ENCODE measurements around the gene MFAP4.
A peak's percentile ranks its signal among the peaks of the same experiment; 100 is the strongest.

Gene MFAP4

DNA sequence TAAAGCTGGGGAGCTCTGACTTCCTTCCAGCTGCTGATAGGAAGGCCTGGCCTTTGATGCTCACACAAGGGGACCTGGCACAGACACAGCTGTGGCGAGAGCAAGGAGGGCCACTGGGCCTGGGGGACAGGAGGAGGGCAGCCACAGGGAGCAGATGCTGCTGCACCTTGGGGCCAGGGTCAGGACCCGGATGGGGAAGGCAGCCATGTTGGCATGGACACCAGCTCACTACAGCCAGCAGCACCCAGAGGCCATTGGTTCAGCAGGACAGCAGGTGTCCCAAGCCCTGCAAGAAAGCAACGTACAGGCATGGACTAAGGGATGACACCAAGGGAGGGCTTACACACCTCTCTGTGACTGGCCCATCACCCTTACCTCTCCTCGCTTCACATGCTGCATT is 16.0 kb upstream of the MFAP4 start:
- H3K9ac ChIP-seq: no peak overlapping the region
- no peak overlapping the region for H3K4me3 ChIP-seq
- H3K27ac ChIP-seq: no peak overlapping the region
- H3K36me3 ChIP-seq: no peaks in the 10 kb centered on the region
- H3K4me1 ChIP-seq: peaks cover 0 to 30% (median 10%) of the 10 kb centered on the region in 10 experiments; a peak in 13 of 20 replicates
- TF ChIP-seq Cebpa-rat (IDR thresholded peaks at IDR 0.05): no peak
- no peaks in the 10 kb centered on the region for H3K9me3 ChIP-seq (replicated peaks in 1 of 11)
- H3K4me2 ChIP-seq: no peak overlapping the region
- no peaks in the 10 kb centered on the region for H4K20me1 ChIP-seq
- H3K27me3 ChIP-seq: no peaks in the 10 kb centered on the region

DNA sequence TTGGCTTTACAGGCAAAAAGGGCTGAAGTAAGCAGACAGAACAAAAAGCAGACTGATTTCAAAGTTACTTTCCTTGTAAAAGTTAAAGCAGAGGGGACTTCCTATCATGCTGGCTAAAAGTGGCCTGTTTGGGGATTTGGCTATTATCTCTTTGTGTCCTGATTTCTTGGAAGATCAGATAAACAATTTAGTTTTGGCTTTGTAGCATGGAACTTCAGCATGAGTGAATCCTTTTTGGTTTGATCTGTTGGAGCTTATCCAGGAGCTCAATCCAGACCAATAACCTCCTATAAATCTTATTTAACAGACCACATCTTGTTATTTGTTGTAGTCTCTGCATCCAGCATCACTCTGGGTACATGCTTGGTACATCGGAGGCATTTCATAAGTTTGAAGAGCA is 15.2 kb upstream of the MFAP4 start:
- no peak for TF ChIP-seq Cebpa-rat (IDR thresholded peaks at IDR 0.05)
- H3K4me3 ChIP-seq: no peak overlapping the region
- H3K27ac ChIP-seq: no peak overlapping the region

DNA sequence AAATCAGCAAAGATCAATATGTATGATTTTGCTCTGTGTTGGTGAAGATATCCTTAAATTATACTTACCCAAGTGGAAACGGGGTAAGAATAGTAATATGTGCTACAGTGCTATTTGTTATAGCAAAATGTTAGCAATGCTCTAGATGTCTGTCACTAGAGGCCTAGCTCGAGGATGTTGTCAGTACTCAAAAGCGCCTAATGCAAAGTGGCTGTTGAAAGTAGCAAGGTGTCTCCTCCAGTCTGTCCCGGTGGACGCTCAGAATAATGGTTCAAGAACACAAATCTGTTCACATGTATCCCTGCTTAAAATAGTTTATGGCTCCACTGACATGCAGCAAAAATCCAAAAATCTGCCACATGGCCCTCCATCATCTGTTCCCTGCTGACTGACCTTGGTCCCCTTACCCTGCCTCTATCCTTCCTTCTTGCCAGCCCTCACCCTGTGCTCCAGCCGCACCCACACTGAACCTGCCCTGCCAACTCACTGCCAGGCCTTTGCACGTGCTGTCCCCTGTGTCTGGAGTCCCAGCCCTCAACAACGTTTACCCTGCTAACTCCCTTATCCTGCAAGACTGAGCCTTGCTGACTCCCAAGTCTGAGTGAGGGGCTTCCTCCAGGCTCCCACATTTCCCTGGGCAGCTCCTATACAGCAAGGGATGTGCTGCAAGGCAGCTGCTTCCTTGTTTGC is 14.5 kb upstream of the MFAP4 start:
- H3K36me3 ChIP-seq: no peaks in the 10 kb centered on the region
- H3K9ac ChIP-seq: no peak overlapping the region
- H4K20me1 ChIP-seq: no peaks in the 10 kb centered on the region
- TF ChIP-seq Cebpa-rat (IDR thresholded peaks at IDR 0.05): no peak
- H3K27me3 ChIP-seq: no peaks in the 10 kb centered on the region
- no peaks in the 10 kb centered on the region for H3K9me3 ChIP-seq (replicated peaks in 1 of 11)
- no peak overlapping the region for H3K27ac ChIP-seq
- no peak overlapping the region for H3K4me2 ChIP-seq
- H3K4me1 ChIP-seq: peaks cover 0 to 39% (median 12%) of the 10 kb centered on the region in 10 experiments; a peak in 13 of 20 replicates
- no peak overlapping the region for H3K4me3 ChIP-seq

More for the DNA sequence above, 15.2 kb upstream of the MFAP4 start:
- Histone ChIP-seq H3K4me1 (peaks cover 0 to 38% (median 12%) of the 10 kb centered on the region in 10 experiments; a peak in 13 of 20 replicates), H3K27me3 (no peaks in the 10 kb centered on the region), H3K36me3 (no peaks in the 10 kb centered on the region), H4K20me1 (no peaks in the 10 kb centered on the region), H3K4me2 (no peak overlapping the region), H3K9me3 (replicated peaks in 1 of 11) (no peaks in the 10 kb centered on the region), H3K9ac (no peak overlapping the region)

DNA sequence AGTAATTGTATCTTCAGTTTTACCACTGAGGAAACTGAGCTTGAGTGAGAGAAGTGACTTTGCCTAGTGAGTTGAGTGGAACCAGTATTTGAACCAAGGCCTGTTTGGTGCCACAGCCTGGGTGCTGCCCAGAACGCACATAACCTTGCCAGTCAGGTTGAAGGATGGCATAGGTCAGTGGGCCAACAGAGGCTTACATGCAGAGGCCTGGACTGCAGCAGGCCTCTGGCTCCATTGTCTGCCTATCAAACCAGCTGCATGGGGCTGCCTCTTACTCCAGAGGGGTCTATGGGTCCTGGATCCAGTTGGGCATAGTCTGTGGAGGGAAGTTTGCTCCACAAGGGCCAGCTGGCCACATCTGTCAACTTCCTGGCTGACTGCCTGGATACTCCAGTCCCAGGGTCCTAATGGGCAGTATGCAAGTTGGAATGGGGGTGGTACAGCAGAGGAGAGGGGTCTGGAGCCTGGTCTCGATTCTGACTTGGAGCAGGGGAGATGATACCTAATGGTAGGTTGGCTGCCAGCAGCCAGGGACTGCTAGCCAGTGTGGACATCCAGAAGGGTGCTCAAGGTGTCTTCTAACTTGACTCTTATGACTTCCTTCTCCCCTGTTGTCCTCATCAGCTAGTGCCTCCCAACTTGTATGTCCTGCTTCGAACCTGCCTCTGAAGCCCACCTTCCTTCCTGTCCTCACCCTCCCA is 12.9 kb upstream of the MFAP4 start:
- H4K20me1 ChIP-seq: no peaks in the 10 kb centered on the region
- H3K4me2 ChIP-seq: peak overlapping the region in 3 of 11 experiments; percentile 76 to 84 (median 78); a peak in 7 of 22 replicates
- H3K9ac ChIP-seq: peak overlapping the region in 1 of 11 experiments; percentile 29; a peak in 1 of 22 replicates
- no peaks in the 10 kb centered on the region for H3K27me3 ChIP-seq
- no peak for TF ChIP-seq Cebpa-rat (IDR thresholded peaks at IDR 0.05)
- H3K27ac ChIP-seq: peak overlapping the region in 3 of 11 experiments; percentile 2 to 68 (median 39); a peak in 4 of 22 replicates
- H3K4me1 ChIP-seq: peaks cover 0 to 39% (median 12%) of the 10 kb centered on the region in 10 experiments; a peak in 13 of 20 replicates
- H3K36me3 ChIP-seq: no peaks in the 10 kb centered on the region
- H3K4me3 ChIP-seq: no peak overlapping the region
- H3K9me3 ChIP-seq (replicated peaks in 1 of 11): no peaks in the 10 kb centered on the region

DNA sequence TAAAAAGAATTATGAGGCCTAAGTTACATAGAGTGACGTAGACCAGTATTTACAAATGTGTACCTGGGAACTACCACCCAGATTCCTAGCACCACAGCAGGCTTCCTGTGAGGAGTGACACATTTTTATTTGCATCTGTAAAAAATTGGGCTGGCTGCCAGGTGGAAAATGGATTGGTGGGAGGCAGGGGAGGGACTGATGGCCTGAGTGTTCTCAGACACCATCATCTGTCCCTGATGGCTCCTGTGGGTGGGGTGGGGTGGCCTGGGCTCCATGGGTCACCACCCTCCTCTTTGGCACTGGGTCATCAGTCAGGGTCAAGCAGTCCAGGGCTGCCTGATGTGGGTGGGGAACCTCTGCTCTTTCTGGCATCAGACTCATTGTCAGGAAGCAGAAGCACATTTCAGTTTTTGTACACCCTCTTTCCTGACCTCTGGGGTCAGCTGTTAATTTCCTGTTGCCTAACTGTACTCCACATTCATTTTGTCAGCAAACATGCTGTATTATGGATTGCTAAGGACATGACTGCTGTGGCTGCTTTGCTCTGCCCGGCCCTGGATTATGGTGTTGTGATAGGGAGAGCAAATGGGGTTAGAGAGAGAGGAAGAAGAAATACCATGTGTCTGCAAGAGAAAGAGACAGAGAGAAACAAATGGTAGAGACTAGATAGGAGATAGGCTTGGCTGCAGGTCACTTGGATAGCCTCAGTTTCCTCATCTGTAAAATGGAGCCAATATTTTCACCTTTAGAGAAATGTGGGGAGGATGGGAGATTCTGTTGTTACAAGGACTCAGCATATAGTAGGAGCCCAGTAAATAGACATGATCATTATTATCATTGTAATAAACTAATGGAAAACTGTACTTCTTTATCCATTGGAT is 11.6 kb upstream of the MFAP4 start:
- Histone ChIP-seq H3K27me3 (no peaks in the 10 kb centered on the region), H3K9me3 (replicated peaks in 1 of 11) (no peaks in the 10 kb centered on the region), H3K4me2 (peak overlapping the region in 6 of 11 experiments; percentile 4 to 84 (median 68); a peak in 11 of 22 replicates), H3K9ac (peak overlapping the region in 3 of 11 experiments; percentile 24 to 33 (median 27); a peak in 3 of 22 replicates), H4K20me1 (no peaks in the 10 kb centered on the region), H3K4me1 (peaks cover 0 to 39% (median 12%) of the 10 kb centered on the region in 10 experiments; a peak in 13 of 20 replicates), H3K4me3 (no peak overlapping the region), H3K36me3 (no peaks in the 10 kb centered on the region), H3K27ac (peak overlapping the region in 4 of 11 experiments; percentile 44 to 68 (median 67); a peak in 8 of 22 replicates)
- TF ChIP-seq Cebpa-rat (IDR thresholded peaks at IDR 0.05): peak in 1 of 11 experiments; percentile 25; a peak in 1 of 22 replicates

DNA sequence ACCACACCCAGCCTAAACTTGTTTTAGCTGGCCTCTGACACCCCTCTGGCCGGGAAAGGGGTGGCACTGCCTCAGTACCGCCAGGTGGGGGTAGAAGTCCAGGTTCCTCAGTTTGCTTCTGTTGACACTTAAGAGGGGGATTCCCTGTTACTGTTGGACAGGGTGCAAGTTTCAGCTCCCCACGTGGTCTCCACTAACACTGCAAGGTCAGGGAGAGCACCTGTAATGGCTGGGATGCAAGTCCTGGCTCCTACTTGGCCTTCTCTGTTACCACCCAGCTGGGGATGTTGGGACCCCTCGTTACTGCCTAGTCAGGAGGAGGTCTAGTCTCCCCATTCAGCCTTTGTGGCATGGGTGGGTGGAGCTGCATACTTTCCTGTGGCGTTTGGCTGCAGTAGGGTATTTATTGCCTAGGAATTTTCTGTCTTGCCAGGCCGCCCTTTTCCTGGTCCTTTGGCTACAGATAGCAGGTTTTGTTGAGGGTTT is 10.6 kb upstream of the MFAP4 start:
- Histone ChIP-seq H3K9ac (peak overlapping the region in 2 of 11 experiments; percentile 24 to 27; a peak in 2 of 22 replicates), H3K36me3 (no peaks in the 10 kb centered on the region), H3K4me1 (peaks cover 0 to 39% (median 12%) of the 10 kb centered on the region in 10 experiments; a peak in 13 of 20 replicates), H3K9me3 (replicated peaks in 1 of 11) (no peaks in the 10 kb centered on the region), H3K27ac (peak overlapping the region in 4 of 11 experiments; percentile 44 to 68 (median 67); a peak in 7 of 22 replicates), H3K4me2 (peak overlapping the region in 5 of 11 experiments; percentile 55 to 84 (median 76); a peak in 9 of 22 replicates), H4K20me1 (no peaks in the 10 kb centered on the region), H3K4me3 (no peak overlapping the region), H3K27me3 (no peaks in the 10 kb centered on the region)
- TF ChIP-seq Cebpa-rat (IDR thresholded peaks at IDR 0.05): no peak

DNA sequence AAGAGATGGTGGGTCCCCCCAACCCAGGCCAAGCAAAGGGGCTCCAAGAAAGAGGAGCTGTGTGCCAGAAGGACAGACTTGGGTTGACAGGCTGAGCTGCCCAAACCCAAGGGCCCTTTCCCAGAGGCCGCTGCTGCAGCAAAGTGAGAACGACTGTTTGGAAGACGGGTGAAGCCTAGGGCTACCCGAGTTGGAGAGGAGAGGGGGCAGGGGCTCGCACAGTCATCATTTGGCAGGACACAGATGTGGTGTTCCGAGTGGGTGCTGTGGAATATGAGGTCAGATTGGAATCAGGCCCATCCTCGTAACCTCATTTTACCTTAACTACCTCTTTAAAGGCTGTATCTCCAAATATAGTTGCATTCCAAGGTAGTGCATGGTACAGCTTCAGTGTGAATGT is 5.3 kb upstream of the MFAP4 start:
- no peaks in the 10 kb centered on the region for H3K36me3 ChIP-seq
- peaks cover 3 to 12% (median 8%) of the 10 kb centered on the region in 10 experiments; a peak in 18 of 20 replicates for H3K4me1 ChIP-seq
- H3K4me3 ChIP-seq: no peak overlapping the region
- H3K4me2 ChIP-seq: no peak overlapping the region
- H3K27me3 ChIP-seq: no peaks in the 10 kb centered on the region
- TF ChIP-seq Cebpa-rat (IDR thresholded peaks at IDR 0.05): no peak
- no peaks in the 10 kb centered on the region for H3K9me3 ChIP-seq (replicated peaks in 1 of 11)
- no peak overlapping the region for H3K27ac ChIP-seq
- H4K20me1 ChIP-seq: no peaks in the 10 kb centered on the region
- H3K9ac ChIP-seq: no peak overlapping the region

DNA sequence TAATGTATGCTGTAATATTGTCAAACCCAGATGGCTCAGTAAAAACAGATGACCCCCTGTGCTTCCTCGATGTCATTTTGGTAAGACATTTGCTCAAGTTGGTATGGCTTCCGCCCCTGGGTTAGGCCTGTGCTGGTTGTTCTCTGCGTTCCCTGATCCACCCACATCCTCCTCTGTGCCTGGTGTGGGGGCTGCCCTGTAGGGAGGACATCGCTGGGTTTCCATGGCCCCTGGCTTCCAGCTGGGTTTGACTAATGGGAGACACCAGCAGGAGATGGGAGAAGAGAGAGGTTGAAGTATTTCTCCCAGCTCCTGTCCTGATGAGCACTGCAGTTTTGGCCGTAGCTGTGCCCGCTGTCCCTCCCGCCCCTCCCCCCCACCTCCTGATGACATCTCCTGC is 4.4 kb upstream of the MFAP4 start:
- peaks cover 7 to 17% (median 15%) of the 10 kb centered on the region in 10 experiments; a peak in 19 of 20 replicates for H3K4me1 ChIP-seq
- H4K20me1 ChIP-seq: no peaks in the 10 kb centered on the region
- TF ChIP-seq Cebpa-rat (IDR thresholded peaks at IDR 0.05): no peak
- no peaks in the 10 kb centered on the region for H3K36me3 ChIP-seq
- no peak overlapping the region; a peak in 1 of 22 replicates for H3K4me2 ChIP-seq
- no peak overlapping the region for H3K9ac ChIP-seq
- H3K27me3 ChIP-seq: no peaks in the 10 kb centered on the region
- no peak overlapping the region for H3K27ac ChIP-seq
- no peaks in the 10 kb centered on the region for H3K9me3 ChIP-seq (replicated peaks in 1 of 11)
- H3K4me3 ChIP-seq: no peak overlapping the region

Data from BLaER1 treated with 17β-estradiol and CSF1 and Interleukin-3, amounts not matched to agents 10 nM and 100 nM (cell line).